RWPE1 (cell line): ENCODE measurements around the gene CGNL1.
A peak's percentile ranks its signal among the peaks of the same experiment; 100 is the strongest.

Experiments used
- CTCF ChIA-PET: fragments of 350-600 bp; sonication (Branson Sonifier 250); formaldehyde crosslinking; extraction: SDS; loops from one replicate; lab custom pipeline; 2021; lab: Yijun Ruan, JAX
- POLR2A ChIA-PET: fragments of 400-600 bp; formaldehyde crosslinking; extraction: SDS; loops from one replicate; lab custom pipeline; 2020; ENCODE audit warnings: antibody characterized with exemption; ENCODE audit not compliant: low non-redundant PET; lab: Yijun Ruan, JAX
- DNase-seq: peaks from one replicate; pipeline ENCODE4 v3.0.0; 2012; ENCODE audit warnings: low spot score
- H3K27ac ChIP-seq: fragments of 450-650 bp; 2 replicates; pipeline ENCODE4 v1.5.1; 2017
- TF ChIP-seq, protein P1 (sequence below): fragments of 450-650 bp; conservative IDR thresholded peaks from 2 replicates; pipeline ENCODE4 v1.5.1; 2017; ENCODE audit warnings: low read depth, mild to moderate bottlenecking

CGNL1 gene

DNA sequence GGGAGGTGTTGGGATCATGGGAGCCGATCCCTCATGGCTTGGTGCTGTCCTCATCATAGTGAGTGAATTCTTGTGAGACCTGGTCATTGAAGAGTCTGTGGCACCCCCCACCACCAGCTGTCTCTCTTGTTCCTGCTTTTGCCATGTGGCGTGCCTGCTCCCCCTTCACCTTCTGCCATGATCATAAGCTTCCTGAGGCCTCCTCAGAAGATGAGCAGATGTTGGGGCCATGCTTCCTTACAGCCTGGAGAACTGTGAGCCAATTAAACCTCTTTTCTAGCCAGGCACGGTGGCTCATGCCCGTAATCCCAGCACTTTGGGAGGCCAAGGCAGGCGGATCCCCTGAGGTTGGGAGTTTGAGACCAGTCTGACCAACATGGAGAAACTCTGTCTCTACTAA is 37.0 kb upstream of the CGNL1 start:
- POLR2A ChIA-PET, result no interaction called here

DNA sequence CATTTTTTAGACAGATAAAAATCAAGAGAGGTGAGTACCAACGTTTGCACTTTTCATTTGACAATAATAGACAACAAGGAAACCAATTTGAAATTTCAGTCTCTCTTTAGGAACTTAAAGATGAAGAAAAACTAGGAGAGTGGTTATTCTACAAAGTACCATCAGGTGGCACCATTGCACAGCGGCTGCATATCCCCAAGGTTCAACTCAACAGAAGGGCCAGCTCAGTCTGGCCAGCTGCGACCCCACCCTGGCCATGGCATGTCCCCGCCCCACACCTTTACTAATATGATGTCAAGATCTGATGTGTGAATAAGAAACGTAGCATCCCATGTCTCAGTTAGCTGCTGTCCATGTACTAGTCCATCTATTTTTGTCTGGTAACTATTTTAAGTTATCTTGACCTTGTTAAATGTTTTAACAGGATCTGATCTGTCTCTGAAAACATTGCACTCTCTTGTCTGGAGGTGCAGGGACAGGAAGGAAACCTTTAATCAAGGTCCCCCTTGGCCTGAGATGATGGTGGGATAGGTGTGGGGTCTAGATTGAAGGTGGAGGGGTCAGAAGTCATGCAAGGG is 35.5 kb upstream of the CGNL1 start:
- CTCF ChIA-PET, result interaction anchor here (0.6 to 6.5 kb wide), 26 partner anchors 8 to 850 kb away, joined by 3 to 121 read pairs (median 4); partner anchors contain the start of gene CGNL1
- POLR2A ChIA-PET, result no interaction called here
- H3K27ac ChIP-seq, result no peak overlapping the region
- DNase-seq, result peak; percentile 51
- TF ChIP-seq, protein P1, sequence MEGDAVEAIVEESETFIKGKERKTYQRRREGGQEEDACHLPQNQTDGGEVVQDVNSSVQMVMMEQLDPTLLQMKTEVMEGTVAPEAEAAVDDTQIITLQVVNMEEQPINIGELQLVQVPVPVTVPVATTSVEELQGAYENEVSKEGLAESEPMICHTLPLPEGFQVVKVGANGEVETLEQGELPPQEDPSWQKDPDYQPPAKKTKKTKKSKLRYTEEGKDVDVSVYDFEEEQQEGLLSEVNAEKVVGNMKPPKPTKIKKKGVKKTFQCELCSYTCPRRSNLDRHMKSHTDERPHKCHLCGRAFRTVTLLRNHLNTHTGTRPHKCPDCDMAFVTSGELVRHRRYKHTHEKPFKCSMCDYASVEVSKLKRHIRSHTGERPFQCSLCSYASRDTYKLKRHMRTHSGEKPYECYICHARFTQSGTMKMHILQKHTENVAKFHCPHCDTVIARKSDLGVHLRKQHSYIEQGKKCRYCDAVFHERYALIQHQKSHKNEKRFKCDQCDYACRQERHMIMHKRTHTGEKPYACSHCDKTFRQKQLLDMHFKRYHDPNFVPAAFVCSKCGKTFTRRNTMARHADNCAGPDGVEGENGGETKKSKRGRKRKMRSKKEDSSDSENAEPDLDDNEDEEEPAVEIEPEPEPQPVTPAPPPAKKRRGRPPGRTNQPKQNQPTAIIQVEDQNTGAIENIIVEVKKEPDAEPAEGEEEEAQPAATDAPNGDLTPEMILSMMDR, result peak; percentile 96

More for the DNA sequence above, 37.0 kb upstream of the CGNL1 start:
- TF ChIP-seq, protein P1, result no peak
- no peak overlapping the region for H3K27ac ChIP-seq
- DNase-seq, result no peak
- CTCF ChIA-PET, result interaction anchor here (6.5 kb wide), 1 partner anchor 189 kb away, joined by 121 read pairs; no protein-coding TSS in a partner anchor

DNA sequence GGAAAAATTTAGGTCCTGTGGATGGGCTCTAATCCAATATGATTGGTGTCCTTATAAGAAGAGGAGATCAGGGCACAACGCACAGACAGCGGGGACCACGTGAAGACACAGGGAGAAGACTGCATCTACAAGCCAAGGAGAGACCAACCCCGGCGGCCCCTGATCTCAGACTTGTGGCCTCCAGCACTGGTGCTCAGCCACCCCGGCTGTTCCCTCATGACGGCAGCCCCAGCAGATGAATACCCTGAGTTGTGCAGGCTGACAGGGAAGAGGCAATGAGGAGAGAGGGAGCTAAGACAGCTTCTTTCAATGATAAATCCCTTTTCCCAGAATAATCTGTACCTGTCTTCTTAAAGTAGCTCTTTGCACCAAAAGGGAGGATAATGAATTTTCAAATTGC is 33.3 kb upstream of the CGNL1 start:
- CTCF ChIA-PET, result interaction anchor here (6.5 kb wide), 1 partner anchor 185 kb away, joined by 121 read pairs; no protein-coding TSS in a partner anchor
- TF ChIP-seq, protein P1, result no peak
- no peak overlapping the region for H3K27ac ChIP-seq
- DNase-seq, result no peak
- POLR2A ChIA-PET, result no interaction called here

DNA sequence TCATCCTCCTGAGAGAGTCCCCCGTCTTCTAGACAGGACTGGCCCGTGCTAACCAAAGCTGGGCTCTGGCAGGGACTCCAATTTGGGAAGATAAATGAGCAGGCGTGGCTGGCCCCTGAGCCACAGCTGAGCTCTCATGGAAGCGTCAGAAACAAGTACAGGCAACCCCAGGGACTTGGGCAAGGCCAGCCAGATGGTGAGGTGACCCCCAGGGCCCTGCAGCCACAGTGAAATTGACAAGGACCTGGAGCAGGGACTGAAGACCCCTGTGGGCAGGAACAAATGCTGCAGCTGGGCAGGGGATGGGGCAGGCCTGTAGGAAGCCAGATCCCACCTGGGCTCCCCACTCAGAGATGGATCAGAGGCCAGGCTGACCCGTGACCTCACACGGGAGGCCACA is 32.8 kb upstream of the CGNL1 start:
- TF ChIP-seq, protein P1, result no peak
- CTCF ChIA-PET, result interaction anchor here (0.6 to 6.5 kb wide), 2 partner anchors 25 to 185 kb away, joined by 5 to 121 read pairs; no protein-coding TSS in a partner anchor
- DNase-seq, result no peak
- POLR2A ChIA-PET, result no interaction called here
- H3K27ac ChIP-seq, result no peak overlapping the region

DNA sequence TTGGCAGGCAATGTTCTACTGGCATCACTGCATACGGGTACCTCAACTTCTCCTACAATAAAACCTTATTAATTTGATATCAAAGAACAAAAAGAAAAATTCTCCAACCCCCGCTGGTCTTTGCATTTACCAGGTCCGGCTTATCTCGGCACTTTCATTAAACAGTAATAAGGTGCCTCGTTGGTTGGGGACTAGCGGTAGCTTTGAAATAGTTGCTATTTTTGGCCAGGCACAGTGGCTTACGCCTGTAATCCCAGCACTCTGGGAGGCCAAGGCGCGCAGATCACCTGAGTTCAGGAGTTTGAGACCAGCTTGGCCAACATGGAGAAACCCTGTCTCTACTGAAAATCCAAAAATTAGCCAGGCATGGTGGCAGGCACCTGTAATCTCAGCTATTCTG is 32.0 kb upstream of the CGNL1 start:
- H3K27ac ChIP-seq, result no peak overlapping the region
- POLR2A ChIA-PET, result no interaction called here
- no peak for DNase-seq
- TF ChIP-seq, protein P1, result no peak
- CTCF ChIA-PET, result interaction anchor here (0.6 to 6.5 kb wide), 4 partner anchors 13 to 388 kb away, joined by 3 to 121 read pairs (median 4); no protein-coding TSS in a partner anchor

DNA sequence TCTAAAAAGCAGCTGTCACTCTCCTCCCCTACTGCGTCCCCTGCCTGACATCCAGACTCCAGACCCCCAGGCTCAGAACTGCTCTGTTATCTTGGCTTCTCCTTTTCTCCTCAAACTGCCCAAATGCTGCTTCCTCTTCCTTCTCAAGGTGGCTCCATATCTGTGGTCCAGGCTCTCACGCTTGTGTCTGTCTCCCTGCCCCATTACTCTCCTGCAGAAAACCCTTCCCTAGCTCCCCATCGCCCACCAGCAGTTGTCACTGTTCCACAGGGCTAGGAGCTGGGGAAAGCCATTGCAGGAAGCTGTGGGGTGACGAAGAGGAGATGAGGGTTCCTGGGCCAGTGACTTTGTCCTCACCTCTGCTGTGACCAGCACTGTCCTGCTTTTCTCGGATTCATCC is 30.7 kb upstream of the CGNL1 start:
- CTCF ChIA-PET, result interaction anchor here (0.8 to 0.9 kb wide), 2 partner anchors 182 to 184 kb away, joined by 4 to 5 read pairs; no protein-coding TSS in a partner anchor
- no peak for DNase-seq
- TF ChIP-seq, protein P1, result no peak
- POLR2A ChIA-PET, result no interaction called here
- no peak overlapping the region for H3K27ac ChIP-seq
